ENCODE measurements around the gene NUBPL.
A peak's percentile ranks its signal among the peaks of the same experiment; 100 is the strongest.

The NUBPL gene

GRCh38 chr14:31561155-31561846 lies at the start of gene NUBPL:
NUBPL (plus strand) TSS chr14:31561404; CDS start chr14:31561440, 36 bp downstream.
- peak within 1 kb of the TSS; percentile 79 to 90 (median 86) for H3K9ac ChIP-seq
- peaks cover 0 to 6% (median 0%) of the 10 kb centered on the region in 11 experiments; a peak in 10 of 22 replicates for H3K9me3 ChIP-seq (replicated peaks in 1 of 11)
- peak within 1 kb of the TSS; percentile 67 to 83 (median 74) for H3K4me3 ChIP-seq
- H3K4me2 ChIP-seq: peak within 1 kb of the TSS; percentile 70 to 92 (median 82)
- H3K27me3 ChIP-seq: no peaks in the 10 kb centered on the region
- H3K36me3 ChIP-seq: 0 out of 22 replicates have a peak, but pooled peaks cover 0 to 11% (median 0%) of the 10 kb centered on the region in 11 experiments
- H3K27ac ChIP-seq: peak within 1 kb of the TSS; percentile 74 to 88 (median 84)
- no peak for TF ChIP-seq Cebpa-rat (IDR thresholded peaks at IDR 0.05)
- H3K4me1 ChIP-seq: peaks cover 6 to 35% (median 17%) of the 10 kb centered on the region in 10 experiments; a peak in 19 of 20 replicates
- H4K20me1 ChIP-seq: no peaks in the 10 kb centered on the region

GRCh38 chr14:31527087-31527486 lies 34.1 kb upstream of the NUBPL start:
- no peaks in the 10 kb centered on the region for H3K27me3 ChIP-seq
- H3K36me3 ChIP-seq: no peaks in the 10 kb centered on the region
- no peak overlapping the region for H3K4me3 ChIP-seq
- H4K20me1 ChIP-seq: no peaks in the 10 kb centered on the region
- H3K27ac ChIP-seq: no peak overlapping the region
- no peak overlapping the region for H3K4me2 ChIP-seq
- H3K4me1 ChIP-seq: no peaks in the 10 kb centered on the region
- H3K9me3 ChIP-seq (replicated peaks in 1 of 11): peaks cover 0 to 17% (median 9%) of the 10 kb centered on the region in 11 experiments; a peak in 17 of 22 replicates
- no peak for TF ChIP-seq Cebpa-rat (IDR thresholded peaks at IDR 0.05)
- H3K9ac ChIP-seq: no peak overlapping the region

- Histone ChIP-seq H3K4me1 (no peaks in the 10 kb centered on the region), H4K20me1 (no peaks in the 10 kb centered on the region), H3K4me2 (no peak overlapping the region), H3K27ac (no peak overlapping the region), H3K4me3 (no peak overlapping the region), H3K9me3 (replicated peaks in 1 of 11) (peaks cover 0 to 17% (median 9%) of the 10 kb centered on the region in 11 experiments; a peak in 17 of 22 replicates), H3K27me3 (no peaks in the 10 kb centered on the region), H3K9ac (no peak overlapping the region), H3K36me3 (no peaks in the 10 kb centered on the region)
- TF ChIP-seq Cebpa-rat (IDR thresholded peaks at IDR 0.05): no peak
Measured at GRCh38 chr14:31527546-31527945, 33.7 kb upstream of the NUBPL start.

GRCh38 chr14:31529053-31529452 lies 32.2 kb upstream of the NUBPL start:
- H3K27ac ChIP-seq: no peak overlapping the region
- no peak overlapping the region for H3K4me3 ChIP-seq
- no peak overlapping the region for H3K4me2 ChIP-seq
- peaks cover 0 to 17% (median 9%) of the 10 kb centered on the region in 11 experiments; a peak in 17 of 22 replicates for H3K9me3 ChIP-seq (replicated peaks in 1 of 11)
- no peak for TF ChIP-seq Cebpa-rat (IDR thresholded peaks at IDR 0.05)
- H3K36me3 ChIP-seq: no peaks in the 10 kb centered on the region
- H3K4me1 ChIP-seq: no peaks in the 10 kb centered on the region
- no peaks in the 10 kb centered on the region for H3K27me3 ChIP-seq
- H3K9ac ChIP-seq: no peak overlapping the region
- no peaks in the 10 kb centered on the region for H4K20me1 ChIP-seq

- Histone ChIP-seq H3K4me2 (no peak overlapping the region), H3K36me3 (no peaks in the 10 kb centered on the region), H3K9ac (no peak overlapping the region), H3K9me3 (replicated peaks in 1 of 11) (peaks cover 0 to 17% (median 9%) of the 10 kb centered on the region in 11 experiments; a peak in 17 of 22 replicates), H3K27ac (no peak overlapping the region), H3K4me3 (no peak overlapping the region), H4K20me1 (no peaks in the 10 kb centered on the region), H3K27me3 (no peaks in the 10 kb centered on the region), H3K4me1 (no peaks in the 10 kb centered on the region)
- TF ChIP-seq Cebpa-rat (IDR thresholded peaks at IDR 0.05): no peak
Measured at GRCh38 chr14:31530136-31530535, 31.1 kb upstream of the NUBPL start.

- Histone ChIP-seq H3K9me3 (replicated peaks in 1 of 11) (no peaks in the 10 kb centered on the region), H3K36me3 (no peaks in the 10 kb centered on the region), H3K4me2 (no peak overlapping the region), H3K27ac (no peak overlapping the region), H4K20me1 (no peaks in the 10 kb centered on the region), H3K9ac (no peak overlapping the region), H3K4me3 (no peak overlapping the region), H3K4me1 (no peaks in the 10 kb centered on the region), H3K27me3 (no peaks in the 10 kb centered on the region)
- no peak for TF ChIP-seq Cebpa-rat (IDR thresholded peaks at IDR 0.05)
Measured at GRCh38 chr14:31536201-31536960, 24.8 kb upstream of the NUBPL start.

GRCh38 chr14:31541702-31542101 lies 19.5 kb upstream of the NUBPL start:
- H3K4me2 ChIP-seq: no peak overlapping the region
- no peaks in the 10 kb centered on the region for H3K36me3 ChIP-seq
- no peak overlapping the region for H3K4me3 ChIP-seq
- H3K27me3 ChIP-seq: no peaks in the 10 kb centered on the region
- peaks cover 0 to 8% (median 0%) of the 10 kb centered on the region in 10 experiments; a peak in 3 of 20 replicates for H3K4me1 ChIP-seq
- H3K9ac ChIP-seq: no peak overlapping the region
- no peak overlapping the region for H3K27ac ChIP-seq
- H4K20me1 ChIP-seq: no peaks in the 10 kb centered on the region
- TF ChIP-seq Cebpa-rat (IDR thresholded peaks at IDR 0.05): no peak
- H3K9me3 ChIP-seq (replicated peaks in 1 of 11): no peaks in the 10 kb centered on the region

- Histone ChIP-seq H4K20me1 (no peaks in the 10 kb centered on the region), H3K9me3 (replicated peaks in 1 of 11) (peaks cover 0 to 5% (median 0%) of the 10 kb centered on the region in 11 experiments; a peak in 1 of 22 replicates), H3K9ac (no peak overlapping the region), H3K27me3 (no peaks in the 10 kb centered on the region), H3K4me1 (peaks cover 0 to 8% (median 0%) of the 10 kb centered on the region in 10 experiments; a peak in 3 of 20 replicates), H3K4me3 (no peak overlapping the region), H3K36me3 (no peaks in the 10 kb centered on the region), H3K27ac (no peak overlapping the region), H3K4me2 (no peak overlapping the region)
- TF ChIP-seq Cebpa-rat (IDR thresholded peaks at IDR 0.05): no peak
Measured at GRCh38 chr14:31543969-31544799, 17.0 kb upstream of the NUBPL start.

- Histone ChIP-seq H3K36me3 (no peaks in the 10 kb centered on the region), H3K4me2 (no peak overlapping the region), H3K4me1 (peaks cover 0 to 8% (median 0%) of the 10 kb centered on the region in 10 experiments; a peak in 4 of 20 replicates), H3K27ac (no peak overlapping the region), H3K27me3 (no peaks in the 10 kb centered on the region), H3K4me3 (no peak overlapping the region), H4K20me1 (no peaks in the 10 kb centered on the region), H3K9me3 (replicated peaks in 1 of 11) (peaks cover 0 to 12% (median 0%) of the 10 kb centered on the region in 11 experiments; a peak in 3 of 22 replicates), H3K9ac (no peak overlapping the region)
- TF ChIP-seq Cebpa-rat (IDR thresholded peaks at IDR 0.05): no peak
Measured at GRCh38 chr14:31544816-31545215, 16.4 kb upstream of the NUBPL start.

All from BLaER1 treated with 17β-estradiol and CSF1 and Interleukin-3, amounts not matched to agents 10 nM and 100 nM (cell line).